HG03442 (cell line): ENCODE measurements around the gene SYT6.
A peak's percentile ranks its signal among the peaks of the same experiment; 100 is the strongest.

ENCODE experiments used
- ATAC-seq: cut with Tn5 transposase; IDR thresholded peaks from one replicate; pipeline ENCODE4 v1.9.1; 2021; ENCODE audit warnings: mild to moderate bottlenecking, moderate library complexity; ENCODE audit not compliant: unreplicated experiment

Gene SYT6

GRCh38 chr1:114153261-114154145 lies at the start of gene SYT6:
TSS of gene SYT6 (minus strand) at chr1:114153869. CDS start at chr1:114153772, 97 bp downstream.
- no peak for ATAC-seq

- no peak for ATAC-seq
Observed at GRCh38 chr1:114201486-114201885, 47.8 kb upstream of the SYT6 start.

- no peak for ATAC-seq
Observed at GRCh38 chr1:114199017-114199594, 45.4 kb upstream of the SYT6 start.

DNA sequence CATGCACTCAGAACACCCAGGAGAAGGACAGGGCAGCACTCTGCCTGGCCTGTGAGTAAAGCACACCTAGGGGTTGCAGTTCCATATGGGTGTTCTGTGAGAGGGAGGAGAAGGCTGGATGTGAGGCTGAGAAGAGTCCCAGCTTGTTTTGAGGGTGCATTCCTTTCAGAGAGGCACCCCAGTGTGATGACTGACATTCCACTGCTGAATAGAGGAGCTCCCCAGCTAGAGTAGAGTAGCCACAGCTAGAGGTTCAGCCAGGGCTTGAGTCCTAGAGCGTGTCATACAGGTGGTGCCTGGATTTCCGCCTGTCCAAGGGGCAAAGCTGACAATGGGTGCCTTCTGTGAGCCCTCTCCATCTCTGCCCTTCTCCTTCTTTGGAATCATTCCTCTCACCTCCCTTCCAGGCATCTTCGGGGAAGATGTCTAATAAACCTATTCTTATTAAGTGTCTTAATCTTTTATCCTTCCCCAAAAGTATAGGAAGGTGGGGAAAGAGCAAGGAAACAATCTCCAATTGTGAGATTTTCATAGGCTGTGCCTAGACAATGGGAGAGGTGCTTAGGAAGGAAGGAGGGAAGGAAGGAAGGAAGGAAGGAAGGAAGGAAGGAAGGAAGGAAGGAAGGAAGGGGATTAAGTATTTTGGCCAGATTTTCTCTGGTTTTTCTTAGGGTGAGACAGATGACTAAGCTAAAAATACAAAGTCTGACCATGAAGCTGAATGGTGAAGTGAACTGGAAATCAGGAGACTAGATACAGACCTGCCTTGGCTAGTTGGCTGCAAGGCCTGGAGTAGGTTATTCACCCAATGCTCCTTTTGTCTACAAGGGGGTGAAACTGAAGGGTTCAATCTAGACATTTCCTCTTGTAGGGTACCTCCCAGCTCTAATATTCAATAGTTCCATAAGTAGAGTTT lies 43.6 kb upstream of the SYT6 start:
- no peak for ATAC-seq

DNA sequence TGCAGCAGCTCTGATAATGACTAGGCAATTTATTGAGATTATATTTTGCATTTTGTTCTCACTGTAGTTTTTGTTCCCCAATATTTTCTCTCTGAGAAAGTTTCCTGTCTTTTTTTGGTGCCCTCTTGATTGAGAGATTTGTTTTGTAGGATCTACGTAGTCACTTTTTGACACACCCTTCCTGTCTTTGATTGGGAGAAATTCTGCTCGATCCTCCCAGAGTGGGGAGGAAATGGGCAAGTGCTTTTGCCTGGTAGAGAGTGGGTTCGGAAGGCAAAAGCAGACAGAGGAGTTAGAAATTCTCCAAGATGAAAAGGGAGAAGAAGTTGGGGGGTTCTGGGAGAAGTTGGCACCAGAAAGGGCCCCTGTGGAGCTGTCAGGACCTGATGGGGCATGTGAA lies 42.1 kb upstream of the SYT6 start:
- no peak for ATAC-seq

- ATAC-seq, result no peak
Observed at GRCh38 chr1:114192328-114192727, 38.7 kb upstream of the SYT6 start.

DNA sequence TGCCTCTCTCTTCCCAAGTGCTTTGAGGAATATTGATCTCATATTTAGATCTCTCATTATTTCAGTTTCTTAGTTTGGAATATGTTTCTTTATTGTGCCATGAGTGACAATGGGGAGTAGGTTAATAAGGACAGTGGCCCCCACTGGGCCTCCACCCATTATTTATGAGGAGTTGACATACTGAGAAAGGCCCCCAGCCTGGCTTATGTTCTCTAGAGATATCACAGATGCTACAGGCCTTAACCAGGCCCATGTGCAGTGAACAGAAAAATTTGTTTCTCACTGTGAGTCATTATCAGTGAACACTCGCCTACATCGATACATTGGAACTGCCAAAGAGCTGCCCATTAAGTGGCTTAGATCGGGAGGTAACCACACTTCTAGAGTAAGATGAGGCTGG lies 35.7 kb upstream of the SYT6 start:
- ATAC-seq, result no peak

- ATAC-seq, result no peak
Observed at GRCh38 chr1:114181356-114181755, 27.7 kb upstream of the SYT6 start.

- ATAC-seq, result no peak
Observed at GRCh38 chr1:114180742-114181141, 27.1 kb upstream of the SYT6 start.

DNA sequence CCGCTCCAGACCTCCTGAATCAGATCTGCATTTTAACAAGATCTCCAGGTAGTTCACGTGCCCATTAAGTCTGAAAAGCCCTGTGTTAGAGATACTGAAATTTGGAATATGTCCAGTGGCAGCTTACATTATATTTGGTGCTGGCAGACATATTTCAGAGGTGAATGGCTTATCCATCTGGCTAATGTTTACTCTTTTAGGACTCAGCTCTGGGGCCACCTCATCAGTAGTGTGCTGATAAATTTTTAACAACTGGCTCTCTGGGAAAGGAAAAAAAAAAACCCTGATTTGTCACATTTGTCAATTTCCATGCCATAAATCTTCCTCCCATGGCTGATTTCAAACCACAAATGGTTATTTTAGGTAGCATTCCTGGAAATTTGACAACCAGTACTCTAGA lies 25.3 kb upstream of the SYT6 start:
- no peak for ATAC-seq

DNA sequence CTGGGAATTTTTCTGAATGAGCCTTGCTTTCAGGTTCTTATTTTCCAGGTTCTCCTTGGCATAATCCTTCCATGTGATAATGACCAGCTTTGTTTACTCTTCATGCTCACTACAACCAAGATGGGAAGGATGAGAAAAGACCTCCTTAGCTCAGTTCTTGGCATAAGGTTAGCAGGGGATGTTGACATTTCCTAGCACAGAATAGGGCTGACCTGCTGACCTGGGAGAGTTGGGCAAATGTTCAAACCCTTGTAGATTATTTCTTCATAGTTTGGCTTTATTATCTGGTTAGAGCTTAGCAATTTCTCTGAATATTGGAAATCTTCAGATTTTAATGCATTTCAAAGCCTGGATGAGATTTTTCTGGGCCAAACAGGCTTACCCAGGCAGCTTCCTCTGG lies 23.6 kb upstream of the SYT6 start:
- no peak for ATAC-seq

DNA sequence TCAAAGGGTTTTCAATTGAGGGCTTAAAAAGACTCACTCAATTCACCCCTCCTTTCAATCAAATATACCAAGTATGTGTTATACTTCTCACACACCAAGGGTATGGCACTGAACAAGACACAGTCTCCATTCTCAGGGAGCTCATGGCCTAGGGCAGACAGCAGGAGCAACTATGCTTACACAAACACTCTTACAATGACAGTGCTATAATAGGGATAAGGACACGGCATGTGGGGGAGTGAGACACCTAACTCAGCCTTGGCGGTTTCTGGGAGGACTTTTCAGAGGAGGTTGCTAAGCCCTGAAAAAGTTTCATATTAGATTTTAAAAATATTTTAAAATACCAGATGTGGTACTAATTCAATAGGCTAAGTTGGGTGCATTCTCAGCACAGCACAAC lies 22.7 kb upstream of the SYT6 start:
- no peak for ATAC-seq

GRCh38 chr1:114173680-114174079 lies 20.0 kb upstream of the SYT6 start:
- no peak for ATAC-seq

GRCh38 chr1:114169509-114169908 lies 15.8 kb upstream of the SYT6 start:
- no peak for ATAC-seq

- ATAC-seq, result no peak
Observed at GRCh38 chr1:114167226-114167625, 13.6 kb upstream of the SYT6 start.

- peak; percentile 66 for ATAC-seq
Observed at GRCh38 chr1:114164840-114165543, 11.3 kb upstream of the SYT6 start.

- no peak for ATAC-seq
Observed at GRCh38 chr1:114159941-114160340, 6.3 kb upstream of the SYT6 start.

DNA sequence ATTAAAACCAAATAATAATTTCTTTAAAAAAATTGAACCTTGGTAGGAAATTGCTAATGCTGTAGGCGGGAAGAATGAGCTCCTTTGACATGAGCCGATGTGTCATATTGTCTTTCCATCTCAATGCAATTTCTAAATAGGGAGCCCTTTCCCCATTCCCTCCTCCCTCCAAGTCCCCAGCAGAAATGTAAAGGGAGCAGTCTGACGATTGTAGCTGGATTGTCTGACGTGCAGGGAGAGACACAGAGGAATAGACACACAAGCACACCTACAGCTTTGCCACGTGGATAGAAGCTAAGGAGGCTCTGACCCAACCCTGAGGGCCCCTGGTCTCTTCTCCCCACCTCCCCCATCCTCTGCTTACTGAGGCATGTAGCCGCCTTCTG lies 3.6 kb upstream of the SYT6 start:
- no peak for ATAC-seq

DNA sequence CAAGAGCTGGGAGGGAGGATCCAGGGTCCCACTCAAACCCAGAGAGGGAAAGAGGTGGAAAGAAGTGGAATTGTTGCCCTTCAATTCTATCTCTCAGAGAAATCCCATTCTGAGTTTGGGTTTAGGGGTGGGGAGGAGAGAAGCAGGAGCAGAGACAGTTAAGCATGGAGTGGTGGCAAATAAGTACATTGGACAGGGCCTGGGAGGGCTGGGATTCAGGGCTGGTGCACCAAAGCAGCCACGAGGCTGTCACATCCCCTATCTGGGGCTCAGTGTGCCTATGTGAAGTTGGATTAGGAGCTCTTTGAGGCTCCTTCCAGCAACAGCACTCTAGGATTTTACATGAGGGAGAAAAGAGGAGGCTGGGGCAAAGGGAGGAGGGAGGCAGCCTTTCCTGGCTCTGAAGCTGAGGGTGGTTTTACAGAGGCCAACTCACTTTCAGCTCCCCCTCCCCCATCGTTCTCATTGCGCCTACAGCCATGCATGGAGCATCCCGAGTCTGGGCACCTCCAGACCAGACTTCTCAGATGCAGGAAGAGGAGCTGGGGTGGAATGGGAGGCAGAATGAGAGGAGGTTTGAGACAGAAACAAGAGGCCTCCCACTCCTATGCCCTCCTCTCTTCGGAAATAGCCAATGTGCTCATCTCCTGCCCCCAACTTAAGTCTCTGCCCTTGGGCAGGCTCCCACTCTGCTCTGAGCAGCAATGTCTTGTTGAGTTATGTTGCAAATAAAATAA lies 3.0 kb upstream of the SYT6 start:
- no peak for ATAC-seq

GRCh38 chr1:114155706-114156105 lies 2.0 kb upstream of the SYT6 start:
- no peak for ATAC-seq
